ENCODE data around the gene NUTF2. TPM values are rescaled to one million over a fixed set of nuclear protein-coding genes. Genes with fewer than 3 reads are reported as not detected.

NUTF2 gene
- total RNA-seq, 2 experiments from 2014 or later = 165 to 171 TPM

- Mint-ChIP-seq H3K27me3 (ENCODE audit: low read depth) (no peaks in the 10 kb centered on the region), H3K27ac (no peak overlapping the region), H3K4me3 (no peak overlapping the region), H3K36me3 (ENCODE audit: low read depth) (peaks cover 21% of the 10 kb centered on the region), H3K9me3 (no peaks in the 10 kb centered on the region), H3K4me1 (ENCODE audit: low read depth) (no peaks in the 10 kb centered on the region)
- CTCF ChIA-PET = interaction anchor here (1.0 to 3.4 kb wide), 6 partner anchors 8 to 160 kb away, joined by 3 to 25 read pairs (median 5); partner anchors contain the start of genes CTRL and EDC4
- no peak for DNase-seq
- intact Hi-C loops (cut with micrococcal nuclease) = loop anchor here (2.0 kb wide), 2 partner anchors 37 to 183 kb away; no protein-coding TSS in a partner anchor
These were observed 35.0 kb downstream of the NUTF2 start for GRCh38 chr16:67881621-67882161.

GRCh38 chr16:67882374-67883145 is 35.8 kb downstream of the NUTF2 start:
- Mint-ChIP-seq H3K9me3 (no peaks in the 10 kb centered on the region), H3K27ac (no peak overlapping the region), H3K4me3 (no peak overlapping the region), H3K4me1 (ENCODE audit: low read depth) (no peaks in the 10 kb centered on the region), H3K27me3 (ENCODE audit: low read depth) (no peaks in the 10 kb centered on the region), H3K36me3 (ENCODE audit: low read depth) (peaks cover 21% of the 10 kb centered on the region)
- CTCF ChIA-PET = interaction anchor here (1.0 to 4.1 kb wide), 21 partner anchors 9 to 163 kb away, joined by 3 to 25 read pairs (median 6); partner anchors contain the start of genes CTRL, EDC4 and PSMB10
- intact Hi-C loops (cut with micrococcal nuclease) = loop anchor here (1.0 to 2.0 kb wide), 3 partner anchors 36 to 182 kb away; no protein-coding TSS in a partner anchor
- no peak for DNase-seq

DNA sequence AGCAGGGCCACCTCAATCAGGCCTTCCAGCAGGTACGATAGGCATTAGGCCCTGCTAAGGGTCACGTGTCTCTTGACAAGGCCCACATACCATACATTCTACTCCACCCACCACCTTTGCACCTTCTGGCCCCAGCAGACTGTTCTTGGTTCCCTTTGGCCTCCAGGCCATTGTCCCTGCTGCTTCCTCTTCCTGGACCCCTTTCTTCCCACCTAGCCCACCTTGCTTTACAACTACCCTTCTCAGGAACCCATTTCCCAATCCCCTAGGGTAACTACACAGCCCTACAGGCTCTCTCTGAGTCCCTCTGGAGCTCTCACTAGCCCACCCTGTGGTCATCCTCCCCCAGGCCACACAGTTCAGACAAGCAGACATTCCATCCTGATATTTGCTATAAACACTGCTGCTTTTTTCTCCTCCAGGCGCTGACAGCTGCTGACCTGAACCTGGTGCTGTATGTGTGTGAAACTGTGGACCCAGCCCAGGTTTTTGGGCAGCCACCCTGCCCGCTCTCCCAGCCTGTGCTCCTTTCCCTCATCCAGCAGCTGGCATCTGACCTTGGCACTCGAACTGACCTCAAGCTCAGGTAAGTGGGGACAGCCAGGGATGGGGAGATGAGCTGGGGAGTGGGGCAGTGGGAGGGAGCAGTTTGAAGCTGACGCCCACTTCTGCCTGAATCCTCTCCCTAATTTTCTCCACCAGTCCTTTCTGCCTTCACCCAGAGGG is 36.6 kb downstream of the NUTF2 start:
- no peak overlapping the region for H3K27ac Mint-ChIP-seq
- intact Hi-C loops (cut with micrococcal nuclease) = loop anchor here (1.0 to 2.0 kb wide), 3 partner anchors 35 to 181 kb away; no protein-coding TSS in a partner anchor
- DNase-seq = no peak
- peaks cover 20% of the 10 kb centered on the region for H3K36me3 Mint-ChIP-seq (ENCODE audit: low read depth)
- no peaks in the 10 kb centered on the region for H3K27me3 Mint-ChIP-seq (ENCODE audit: low read depth)
- CTCF ChIA-PET = interaction anchor here (0.6 to 4.1 kb wide), 44 partner anchors 8 to 345 kb away, joined by 3 to 25 read pairs (median 4); partner anchors contain the start of genes CTRL, EDC4, PSKH1 and PSMB10
- no peak overlapping the region for H3K4me3 Mint-ChIP-seq
- no peaks in the 10 kb centered on the region for H3K4me1 Mint-ChIP-seq (ENCODE audit: low read depth)
- no peaks in the 10 kb centered on the region for H3K9me3 Mint-ChIP-seq

- no peak overlapping the region for H3K27ac Mint-ChIP-seq
- intact Hi-C loops (cut with micrococcal nuclease) = loop anchor here (1.0 to 2.0 kb wide), 3 partner anchors 35 to 181 kb away; no protein-coding TSS in a partner anchor
- peaks cover 18% of the 10 kb centered on the region for H3K36me3 Mint-ChIP-seq (ENCODE audit: low read depth)
These were observed 37.1 kb downstream of the NUTF2 start for GRCh38 chr16:67883872-67884261.

GRCh38 chr16:67884684-67885083 is 38.0 kb downstream of the NUTF2 start, which contains the start of gene NRN1L:
Gene NRN1L, plus strand, starts transcription at chr16:67884885. Its CDS starts 19 bp downstream, at chr16:67884904.
- Mint-ChIP-seq H3K4me1 (ENCODE audit: low read depth) (no peaks in the 10 kb centered on the region), H3K36me3 (ENCODE audit: low read depth) (peaks cover 18% of the 10 kb centered on the region), H3K9me3 (no peaks in the 10 kb centered on the region), H3K27ac (no peak within 1 kb of the TSS), H3K4me3 (no peak within 1 kb of the TSS), H3K27me3 (ENCODE audit: low read depth) (no peaks in the 10 kb centered on the region)
- intact Hi-C loops (cut with micrococcal nuclease) = no loop called here
- CTCF ChIA-PET = interaction anchor here (0.7 to 4.1 kb wide), 25 partner anchors 8 to 344 kb away, joined by 3 to 25 read pairs (median 6); partner anchors contain the start of genes CTRL, EDC4 and PSKH1
- no peak for DNase-seq

More at GRCh38 chr16:67883872-67884261, 37.1 kb downstream of the NUTF2 start:
- no peaks in the 10 kb centered on the region for H3K9me3 Mint-ChIP-seq
- DNase-seq = peak; percentile 76
- CTCF ChIA-PET = interaction anchor here (0.5 to 4.1 kb wide), 44 partner anchors 9 to 345 kb away, joined by 3 to 25 read pairs (median 5); partner anchors contain the start of genes CTRL, EDC4, PSKH1 and PSMB10
- no peaks in the 10 kb centered on the region for H3K4me1 Mint-ChIP-seq (ENCODE audit: low read depth)
- H3K4me3 Mint-ChIP-seq = no peak overlapping the region
- no peaks in the 10 kb centered on the region for H3K27me3 Mint-ChIP-seq (ENCODE audit: low read depth)

DNA sequence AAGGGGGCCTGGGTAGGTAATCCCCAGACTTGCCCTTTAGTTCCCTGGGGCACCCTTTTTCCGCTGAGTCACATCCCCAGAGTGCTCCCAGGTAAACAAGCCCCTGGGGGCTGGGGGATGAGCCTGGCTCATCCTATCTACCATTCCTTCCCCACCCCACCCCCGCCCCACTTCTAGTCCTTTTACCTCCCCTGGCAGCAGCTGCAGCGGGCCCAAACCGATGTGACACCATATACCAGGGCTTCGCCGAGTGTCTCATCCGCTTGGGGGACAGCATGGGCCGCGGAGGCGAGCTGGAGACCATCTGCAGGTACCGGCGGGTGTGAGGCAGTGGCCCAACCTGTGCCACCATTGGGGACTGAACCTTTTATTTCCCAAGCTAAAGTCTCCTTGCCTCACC is 38.8 kb downstream of the NUTF2 start:
- CTCF ChIA-PET = interaction anchor here (1.0 to 4.1 kb wide), 5 partner anchors 12 to 46 kb away, joined by 3 to 25 read pairs (median 5); partner anchors contain the start of genes CTRL and EDC4
- DNase-seq = no peak
- Mint-ChIP-seq H3K27ac (no peak overlapping the region), H3K36me3 (ENCODE audit: low read depth) (peaks cover 14% of the 10 kb centered on the region), H3K9me3 (no peaks in the 10 kb centered on the region), H3K4me1 (ENCODE audit: low read depth) (no peaks in the 10 kb centered on the region), H3K27me3 (ENCODE audit: low read depth) (no peaks in the 10 kb centered on the region), H3K4me3 (no peak overlapping the region)
- intact Hi-C loops (cut with micrococcal nuclease) = no loop called here

DNA sequence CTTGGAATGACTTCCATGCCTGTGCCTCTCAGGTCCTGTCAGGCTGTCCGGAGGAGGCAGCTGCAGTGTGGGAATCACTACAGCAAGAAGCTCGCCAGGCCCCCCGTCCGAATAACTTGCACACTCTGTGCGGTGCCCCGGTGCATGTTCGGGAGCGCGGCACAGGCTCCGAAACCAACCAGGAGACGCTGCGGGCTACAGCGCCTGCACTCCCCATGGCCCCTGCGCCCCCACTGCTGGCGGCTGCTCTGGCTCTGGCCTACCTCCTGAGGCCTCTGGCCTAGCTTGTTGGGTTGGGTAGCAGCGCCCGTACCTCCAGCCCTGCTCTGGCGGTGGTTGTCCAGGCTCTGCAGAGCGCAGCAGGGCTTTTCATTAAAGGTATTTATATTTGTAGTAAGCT is 39.2 kb downstream of the NUTF2 start:
- no peak for DNase-seq
- Mint-ChIP-seq H3K4me3 (no peak overlapping the region), H3K4me1 (ENCODE audit: low read depth) (no peaks in the 10 kb centered on the region), H3K27me3 (ENCODE audit: low read depth) (no peaks in the 10 kb centered on the region), H3K27ac (no peak overlapping the region), H3K36me3 (ENCODE audit: low read depth) (peaks cover 14% of the 10 kb centered on the region), H3K9me3 (no peaks in the 10 kb centered on the region)
- CTCF ChIA-PET = interaction anchor here (0.6 to 4.1 kb wide), 6 partner anchors 13 to 45 kb away, joined by 3 to 25 read pairs (median 4); partner anchors contain the start of genes CTRL and EDC4
- intact Hi-C loops (cut with micrococcal nuclease) = no loop called here

- H3K27ac Mint-ChIP-seq = no peak overlapping the region
- CTCF ChIA-PET = interaction anchor here (0.6 to 4.1 kb wide), 6 partner anchors 13 to 97 kb away, joined by 3 to 25 read pairs (median 4); partner anchors contain the start of gene EDC4
- H3K36me3 Mint-ChIP-seq (ENCODE audit: low read depth) = peaks cover 14% of the 10 kb centered on the region
These were observed 39.7 kb downstream of the NUTF2 start for GRCh38 chr16:67886387-67886786.

GRCh38 chr16:67888331-67888730 is 41.6 kb downstream of the NUTF2 start:
- peaks cover 8% of the 10 kb centered on the region for H3K4me1 Mint-ChIP-seq (ENCODE audit: low read depth)
- H3K36me3 Mint-ChIP-seq (ENCODE audit: low read depth) = peaks cover 8% of the 10 kb centered on the region
- intact Hi-C loops (cut with micrococcal nuclease) = no loop called here
- no peak overlapping the region for H3K4me3 Mint-ChIP-seq
- no peaks in the 10 kb centered on the region for H3K27me3 Mint-ChIP-seq (ENCODE audit: low read depth)
- no peaks in the 10 kb centered on the region for H3K9me3 Mint-ChIP-seq
- no peak overlapping the region for H3K27ac Mint-ChIP-seq
- CTCF ChIA-PET = no interaction called here
- no peak for DNase-seq

More at GRCh38 chr16:67886387-67886786, 39.7 kb downstream of the NUTF2 start:
- no peak overlapping the region for H3K4me3 Mint-ChIP-seq
- no peaks in the 10 kb centered on the region for H3K4me1 Mint-ChIP-seq (ENCODE audit: low read depth)
- no peak for DNase-seq
- no peaks in the 10 kb centered on the region for H3K27me3 Mint-ChIP-seq (ENCODE audit: low read depth)
- intact Hi-C loops (cut with micrococcal nuclease) = no loop called here
- H3K9me3 Mint-ChIP-seq = no peaks in the 10 kb centered on the region

DNA sequence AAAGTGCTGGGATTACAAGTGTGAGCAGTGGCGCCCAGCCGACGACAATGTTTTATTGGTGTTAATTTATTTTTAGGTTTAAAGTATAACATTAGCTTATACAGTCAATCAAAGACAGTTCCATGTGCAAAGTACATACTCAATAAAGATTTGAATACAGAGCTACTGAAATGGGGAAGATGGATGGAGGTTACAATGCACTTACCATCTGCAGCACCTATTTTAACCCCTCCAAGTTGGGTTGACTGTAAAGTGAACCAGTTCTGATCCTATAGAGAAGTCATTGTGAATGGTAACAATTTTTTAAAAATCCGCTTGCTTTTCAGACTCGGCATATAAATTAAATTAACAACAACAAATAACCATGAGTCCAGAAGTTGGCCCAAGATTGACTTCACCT is 45.6 kb downstream of the NUTF2 start:
- Mint-ChIP-seq H3K4me1 (ENCODE audit: low read depth) (peaks cover 36% of the 10 kb centered on the region), H3K9me3 (no peaks in the 10 kb centered on the region), H3K36me3 (ENCODE audit: low read depth) (no peaks in the 10 kb centered on the region), H3K4me3 (peak overlapping the region; percentile 79), H3K27me3 (ENCODE audit: low read depth) (no peaks in the 10 kb centered on the region), H3K27ac (peak overlapping the region; percentile 65)
- intact Hi-C loops (cut with micrococcal nuclease) = loop anchor here (2.0 to 5.0 kb wide), 2 partner anchors 232 to 580 kb away; partner anchors contain the start of genes ACD and PARD6A
- CTCF ChIA-PET = interaction anchor here (0.7 to 1.8 kb wide), 6 partner anchors 8 to 149 kb away, joined by 3 to 9 read pairs (median 4); partner anchors contain the start of gene NRN1L
- no peak for DNase-seq

- H3K27ac Mint-ChIP-seq = peak within 1 kb of the TSS; percentile 82
- intact Hi-C loops (cut with micrococcal nuclease) = loop anchor here (1.0 to 5.0 kb wide), 6 partner anchors 42 to 581 kb away; partner anchors contain the start of genes ACD, CTCF, NUTF2 and PARD6A
- peak; percentile 98 for DNase-seq
- H3K36me3 Mint-ChIP-seq (ENCODE audit: low read depth) = no peaks in the 10 kb centered on the region
- peaks cover 39% of the 10 kb centered on the region for H3K4me1 Mint-ChIP-seq (ENCODE audit: low read depth)
- H3K9me3 Mint-ChIP-seq = no peaks in the 10 kb centered on the region
- CTCF ChIA-PET = interaction anchor here (0.5 to 1.8 kb wide), 8 partner anchors 9 to 155 kb away, joined by 3 to 9 read pairs (median 4); partner anchors contain the start of gene NRN1L
- H3K4me3 Mint-ChIP-seq = peak within 1 kb of the TSS; percentile 79
- H3K27me3 Mint-ChIP-seq (ENCODE audit: low read depth) = no peaks in the 10 kb centered on the region
These were observed 46.4 kb downstream of the NUTF2 start, which contains the start of gene PSKH1 for GRCh38 chr16:67892899-67893742. Gene PSKH1, plus strand, starts transcription at chr16:67893254. Its CDS starts 15,496 bp downstream, at chr16:67908750.

Data from activated naive CD4-positive, alpha-beta T cell treated with anti-CD3 and anti-CD28 coated beads for 36 hours (primary cell).